Type B pancreatic cell (in vitro differentiated cells): Measurements from ENCODE around the gene TADA2B. TPM values are rescaled to one million over a fixed set of nuclear protein-coding genes. Genes with fewer than 3 reads are reported as not detected.

Experiments used
- DNase-seq: peaks from one replicate; pipeline ENCODE4 v3.0.0; 2021; ENCODE audit warnings: mixed read lengths; ENCODE audit not compliant: unreplicated experiment; ENCODE audit errors: extremely low spot score
- H3K27ac Mint-ChIP-seq: 2 replicates; pipeline ENCODE4 v1.8.0; 2021; ENCODE audit warnings: mild to moderate bottlenecking, mixed read lengths
- H3K27me3 Mint-ChIP-seq: 2 replicates; pipeline ENCODE4 v1.8.0; 2021; ENCODE audit warnings: mixed read lengths
- H3K36me3 Mint-ChIP-seq: 2 replicates; pipeline ENCODE4 v1.8.0; 2021; ENCODE audit warnings: mixed read lengths
- H3K4me1 Mint-ChIP-seq: one replicate; pipeline ENCODE4 v1.8.0; 2021; ENCODE audit warnings: mixed read lengths; ENCODE audit not compliant: unreplicated experiment
- H3K4me3 Mint-ChIP-seq: 2 replicates; pipeline ENCODE4 v1.8.0; 2021; ENCODE audit warnings: mild to moderate bottlenecking, mixed read lengths
- H3K9me3 Mint-ChIP-seq: 2 replicates; pipeline ENCODE4 v1.8.0; 2021; ENCODE audit warnings: mixed read lengths
- total RNA-seq: library from RNA; stranded (reverse); gene quantifications from 2 replicates; pipeline ENCODE4 v1.2.1, GENCODE V29; 2021; ENCODE audit warnings: low replicate concordance
- TF ChIP-seq, protein P1 (sequence below): fragments of 200-600 bp; sonication (generic); conservative IDR thresholded peaks from 2 replicates; pipeline ENCODE4 v1.5.0; 2021; ENCODE audit warnings: antibody characterized with exemption, mild to moderate bottlenecking

The TADA2B gene
- total RNA-seq, 1 donor from 2014 or later = 21.7 TPM

- TF ChIP-seq, protein P1, sequence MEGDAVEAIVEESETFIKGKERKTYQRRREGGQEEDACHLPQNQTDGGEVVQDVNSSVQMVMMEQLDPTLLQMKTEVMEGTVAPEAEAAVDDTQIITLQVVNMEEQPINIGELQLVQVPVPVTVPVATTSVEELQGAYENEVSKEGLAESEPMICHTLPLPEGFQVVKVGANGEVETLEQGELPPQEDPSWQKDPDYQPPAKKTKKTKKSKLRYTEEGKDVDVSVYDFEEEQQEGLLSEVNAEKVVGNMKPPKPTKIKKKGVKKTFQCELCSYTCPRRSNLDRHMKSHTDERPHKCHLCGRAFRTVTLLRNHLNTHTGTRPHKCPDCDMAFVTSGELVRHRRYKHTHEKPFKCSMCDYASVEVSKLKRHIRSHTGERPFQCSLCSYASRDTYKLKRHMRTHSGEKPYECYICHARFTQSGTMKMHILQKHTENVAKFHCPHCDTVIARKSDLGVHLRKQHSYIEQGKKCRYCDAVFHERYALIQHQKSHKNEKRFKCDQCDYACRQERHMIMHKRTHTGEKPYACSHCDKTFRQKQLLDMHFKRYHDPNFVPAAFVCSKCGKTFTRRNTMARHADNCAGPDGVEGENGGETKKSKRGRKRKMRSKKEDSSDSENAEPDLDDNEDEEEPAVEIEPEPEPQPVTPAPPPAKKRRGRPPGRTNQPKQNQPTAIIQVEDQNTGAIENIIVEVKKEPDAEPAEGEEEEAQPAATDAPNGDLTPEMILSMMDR = no peak
Observed at GRCh38 chr4:7026107-7026506, 17.1 kb upstream of the TADA2B start.

DNA sequence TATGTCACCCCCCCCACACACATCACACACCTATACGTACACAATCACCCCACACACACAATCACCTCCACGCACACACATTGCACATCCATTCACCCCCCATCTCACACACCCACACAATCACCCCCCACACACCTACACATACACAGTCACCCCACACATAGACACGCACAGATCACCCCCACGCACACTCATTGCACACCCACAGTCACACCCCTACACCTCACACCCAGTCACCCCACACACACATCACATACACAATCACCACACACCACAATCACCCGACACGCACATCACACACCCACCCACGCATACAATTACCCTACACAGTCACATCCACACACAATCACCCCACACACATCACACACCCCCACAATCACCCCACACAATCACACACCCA is 15.9 kb upstream of the TADA2B start:
- H3K36me3 Mint-ChIP-seq = peaks cover 20% of the 10 kb centered on the region
- no peaks in the 10 kb centered on the region for H3K27me3 Mint-ChIP-seq
- DNase-seq = no peak
- H3K4me1 Mint-ChIP-seq = no peaks in the 10 kb centered on the region
- TF ChIP-seq, protein P1 = no peak
- no peak overlapping the region for H3K4me3 Mint-ChIP-seq
- no peak overlapping the region for H3K27ac Mint-ChIP-seq
- H3K9me3 Mint-ChIP-seq = no peaks in the 10 kb centered on the region

More at GRCh38 chr4:7026107-7026506, 17.1 kb upstream of the TADA2B start:
- Mint-ChIP-seq H3K4me3 (no peak overlapping the region), H3K9me3 (no peaks in the 10 kb centered on the region), H3K27ac (no peak overlapping the region), H3K36me3 (peaks cover 18% of the 10 kb centered on the region), H3K4me1 (no peaks in the 10 kb centered on the region), H3K27me3 (no peaks in the 10 kb centered on the region)
- no peak for DNase-seq

- Mint-ChIP-seq H3K27me3 (no peaks in the 10 kb centered on the region), H3K36me3 (peaks cover 22% of the 10 kb centered on the region), H3K9me3 (no peaks in the 10 kb centered on the region), H3K4me3 (no peak overlapping the region), H3K4me1 (no peaks in the 10 kb centered on the region), H3K27ac (no peak overlapping the region)
- TF ChIP-seq, protein P1 = no peak
- no peak for DNase-seq
Observed at GRCh38 chr4:7027913-7028312, 15.3 kb upstream of the TADA2B start.

GRCh38 chr4:7029212-7029611 is 14.0 kb upstream of the TADA2B start:
- Mint-ChIP-seq H3K27ac (no peak overlapping the region), H3K27me3 (no peaks in the 10 kb centered on the region), H3K9me3 (no peaks in the 10 kb centered on the region), H3K36me3 (peaks cover 22% of the 10 kb centered on the region), H3K4me1 (no peaks in the 10 kb centered on the region), H3K4me3 (no peak overlapping the region)
- DNase-seq = no peak
- TF ChIP-seq, protein P1 = no peak

- TF ChIP-seq, protein P1 = no peak
- Mint-ChIP-seq H3K27ac (no peak overlapping the region), H3K36me3 (peaks cover 22% of the 10 kb centered on the region), H3K4me3 (no peak overlapping the region), H3K9me3 (no peaks in the 10 kb centered on the region), H3K4me1 (no peaks in the 10 kb centered on the region), H3K27me3 (no peaks in the 10 kb centered on the region)
- no peak for DNase-seq
Observed at GRCh38 chr4:7029921-7030320, 13.3 kb upstream of the TADA2B start.

DNA sequence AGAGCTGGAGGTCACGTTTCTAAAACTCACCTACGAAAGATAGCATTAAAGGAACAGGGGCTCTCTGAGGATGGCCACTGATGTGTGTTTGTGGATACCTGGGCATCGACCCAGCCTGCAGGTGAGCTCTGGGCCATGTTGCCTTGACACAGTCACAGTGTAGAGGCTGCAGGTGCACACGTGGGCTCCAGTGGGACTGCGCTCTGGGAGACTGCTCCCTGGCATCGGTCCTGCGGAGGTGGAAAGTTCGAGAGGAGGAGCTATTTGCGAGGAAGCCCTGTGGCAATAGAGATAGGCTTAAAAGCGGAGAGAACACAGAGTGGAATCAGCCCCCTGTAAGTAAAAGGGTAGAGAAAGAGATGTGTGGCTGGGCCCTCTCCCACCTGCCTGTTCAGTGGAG is 12.3 kb upstream of the TADA2B start:
- H3K9me3 Mint-ChIP-seq = no peaks in the 10 kb centered on the region
- no peaks in the 10 kb centered on the region for H3K27me3 Mint-ChIP-seq
- TF ChIP-seq, protein P1 = no peak
- peaks cover 22% of the 10 kb centered on the region for H3K36me3 Mint-ChIP-seq
- no peak overlapping the region for H3K4me3 Mint-ChIP-seq
- DNase-seq = no peak
- no peaks in the 10 kb centered on the region for H3K4me1 Mint-ChIP-seq
- H3K27ac Mint-ChIP-seq = no peak overlapping the region
